Activated CD4-positive, alpha-beta memory T cell treated with anti-CD3 and anti-CD28 coated beads for 36 hours (primary cell): ENCODE measurements around the gene SCPEP1. TPM values are rescaled to one million over a fixed set of nuclear protein-coding genes. Genes with fewer than 3 reads are reported as not detected.

Experiments used
- CTCF ChIA-PET: fragments of 350-600 bp; sonication (Branson Sonifier 250); formaldehyde crosslinking; loops from one replicate; lab custom pipeline; 2021; ENCODE audit warnings: antibody characterized with exemption, inconsistent platforms; lab: Charles Lee
- POLR2A ChIA-PET: fragments of 350-600 bp; sonication (Branson Sonifier 250); formaldehyde crosslinking; loops from one replicate; lab custom pipeline; 2021; ENCODE audit warnings: antibody characterized with exemption; lab: Charles Lee
- DNase-seq: peaks from one replicate; pipeline ENCODE4 v3.0.0-alpha.2; 2020
- H3K27ac Mint-ChIP-seq: one replicate; pipeline ENCODE4 v1.8.0; 2021; ENCODE audit warnings: mixed read lengths
- H3K27me3 Mint-ChIP-seq: one replicate; pipeline ENCODE4 v1.8.0; 2021; ENCODE audit warnings: mixed read lengths
- H3K36me3 Mint-ChIP-seq: one replicate; pipeline ENCODE4 v1.8.0; 2021; ENCODE audit warnings: mixed read lengths
- H3K4me1 Mint-ChIP-seq: one replicate; pipeline ENCODE4 v1.8.0; 2021; ENCODE audit warnings: low read depth, mixed read lengths
- H3K4me3 Mint-ChIP-seq: one replicate; pipeline ENCODE4 v1.8.0; 2021; ENCODE audit warnings: mild to moderate bottlenecking, mixed read lengths
- H3K9me3 Mint-ChIP-seq: one replicate; pipeline ENCODE4 v1.8.0; 2021; ENCODE audit warnings: mixed read lengths
- intact Hi-C: fragments of 100-400 bp; cut with micrococcal nuclease; formaldehyde crosslinking; loops from one replicate; pipeline ENCODE4 v1.15.1; 2023
- total RNA-seq, 2 experiments: library from RNA; stranded (reverse); gene quantifications; one replicate each; pipeline ENCODE4 v1.2.3, GENCODE V29; 2021

The SCPEP1 gene
- total RNA-seq, 2 experiments from 2014 or later: 17.9 to 24.9 TPM

- intact Hi-C loops: no loop called here
- CTCF ChIA-PET: no interaction called here
Observed at GRCh38 chr17:57006040-57006439, 28.1 kb downstream of the SCPEP1 start.

GRCh38 chr17:57008958-57009357, 31.0 kb downstream of the SCPEP1 start:
- Mint-ChIP-seq H3K36me3 (no peaks in the 10 kb centered on the region), H3K9me3 (no peaks in the 10 kb centered on the region), H3K27me3 (peaks cover 4% of the 10 kb centered on the region), H3K4me1 (peaks cover 7% of the 10 kb centered on the region), H3K4me3 (no peak overlapping the region), H3K27ac (no peak overlapping the region)
- POLR2A ChIA-PET: no interaction called here
- CTCF ChIA-PET: interaction anchor here (0.6 kb wide), 1 partner anchor 50 kb away, joined by 4 read pairs; no protein-coding TSS in a partner anchor
- intact Hi-C loops: no loop called here
- no peak for DNase-seq

More at GRCh38 chr17:57006040-57006439, 28.1 kb downstream of the SCPEP1 start:
- Mint-ChIP-seq H3K36me3 (peaks cover 8% of the 10 kb centered on the region), H3K4me1 (peaks cover 7% of the 10 kb centered on the region), H3K27ac (no peak overlapping the region), H3K9me3 (no peaks in the 10 kb centered on the region), H3K27me3 (no peaks in the 10 kb centered on the region), H3K4me3 (no peak overlapping the region)
- no peak for DNase-seq
- POLR2A ChIA-PET: no interaction called here

GRCh38 chr17:57009737-57010445, 32.0 kb downstream of the SCPEP1 start:
- CTCF ChIA-PET: interaction anchor here (0.6 to 2.6 kb wide), 9 partner anchors 11 to 229 kb away, joined by 3 to 11 read pairs (median 3); no protein-coding TSS in a partner anchor
- peak; percentile 72 for DNase-seq
- H3K4me1 Mint-ChIP-seq: peaks cover 7% of the 10 kb centered on the region
- H3K36me3 Mint-ChIP-seq: no peaks in the 10 kb centered on the region
- no peak overlapping the region for H3K4me3 Mint-ChIP-seq
- POLR2A ChIA-PET: interaction anchor here (0.9 kb wide), 1 partner anchor 25 kb away, joined by 3 read pairs; no protein-coding TSS in a partner anchor
- no peaks in the 10 kb centered on the region for H3K9me3 Mint-ChIP-seq
- H3K27me3 Mint-ChIP-seq: peaks cover 4% of the 10 kb centered on the region
- intact Hi-C loops: loop anchor here (5.0 kb wide), 1 partner anchor 33 kb away; the partner anchor contains the start of gene SCPEP1
- H3K27ac Mint-ChIP-seq: no peak overlapping the region

- Mint-ChIP-seq H3K4me1 (peaks cover 7% of the 10 kb centered on the region), H3K4me3 (no peak overlapping the region), H3K36me3 (no peaks in the 10 kb centered on the region), H3K9me3 (no peaks in the 10 kb centered on the region), H3K27me3 (peaks cover 4% of the 10 kb centered on the region), H3K27ac (no peak overlapping the region)
- DNase-seq: no peak
- CTCF ChIA-PET: interaction anchor here (0.6 to 2.6 kb wide), 8 partner anchors 12 to 230 kb away, joined by 3 to 11 read pairs (median 4); no protein-coding TSS in a partner anchor
- intact Hi-C loops: loop anchor here (5.0 kb wide), 1 partner anchor 33 kb away; the partner anchor contains the start of gene SCPEP1
- POLR2A ChIA-PET: interaction anchor here (0.9 kb wide), 1 partner anchor 26 kb away, joined by 3 read pairs; no protein-coding TSS in a partner anchor
Observed at GRCh38 chr17:57010487-57010886, 32.6 kb downstream of the SCPEP1 start.

GRCh38 chr17:57011491-57012015, 33.6 kb downstream of the SCPEP1 start:
- Mint-ChIP-seq H3K36me3 (no peaks in the 10 kb centered on the region), H3K4me3 (no peak overlapping the region), H3K9me3 (no peaks in the 10 kb centered on the region), H3K27ac (no peak overlapping the region), H3K27me3 (peaks cover 4% of the 10 kb centered on the region), H3K4me1 (peaks cover 7% of the 10 kb centered on the region)
- POLR2A ChIA-PET: interaction anchor here (0.6 kb wide), 1 partner anchor 76 kb away, joined by 3 read pairs; no protein-coding TSS in a partner anchor
- CTCF ChIA-PET: interaction anchor here (1.8 to 2.6 kb wide), 2 partner anchors 13 to 33 kb away, joined by 5 to 11 read pairs; no protein-coding TSS in a partner anchor
- DNase-seq: no peak
- intact Hi-C loops: loop anchor here (5.0 kb wide), 1 partner anchor 34 kb away; the partner anchor contains the start of gene SCPEP1

- no peaks in the 10 kb centered on the region for H3K9me3 Mint-ChIP-seq
- no peak for DNase-seq
- no peaks in the 10 kb centered on the region for H3K4me1 Mint-ChIP-seq
- H3K27me3 Mint-ChIP-seq: peaks cover 6% of the 10 kb centered on the region
- ChIA-PET CTCF (no interaction called here), POLR2A (no interaction called here)
- intact Hi-C loops: no loop called here
- H3K27ac Mint-ChIP-seq: no peak overlapping the region
- H3K4me3 Mint-ChIP-seq: no peak overlapping the region
- H3K36me3 Mint-ChIP-seq: no peaks in the 10 kb centered on the region
Observed at GRCh38 chr17:57016071-57016763, 38.3 kb downstream of the SCPEP1 start.

- peaks cover 5% of the 10 kb centered on the region for H3K27me3 Mint-ChIP-seq
- POLR2A ChIA-PET: no interaction called here
- H3K27ac Mint-ChIP-seq: no peak overlapping the region
- no peak overlapping the region for H3K4me3 Mint-ChIP-seq
- intact Hi-C loops: no loop called here
- CTCF ChIA-PET: no interaction called here
- no peaks in the 10 kb centered on the region for H3K36me3 Mint-ChIP-seq
- no peak for DNase-seq
- H3K9me3 Mint-ChIP-seq: no peaks in the 10 kb centered on the region
- no peaks in the 10 kb centered on the region for H3K4me1 Mint-ChIP-seq
Observed at GRCh38 chr17:57016764-57017116, 38.8 kb downstream of the SCPEP1 start.

GRCh38 chr17:57017625-57018024, 39.7 kb downstream of the SCPEP1 start:
- intact Hi-C loops: no loop called here
- DNase-seq: no peak
- Mint-ChIP-seq H3K27me3 (peaks cover 4% of the 10 kb centered on the region), H3K27ac (no peak overlapping the region), H3K4me1 (no peaks in the 10 kb centered on the region), H3K36me3 (no peaks in the 10 kb centered on the region), H3K9me3 (no peaks in the 10 kb centered on the region), H3K4me3 (no peak overlapping the region)
- ChIA-PET POLR2A (no interaction called here), CTCF (no interaction called here)

GRCh38 chr17:57020208-57020607, 42.3 kb downstream of the SCPEP1 start:
- Mint-ChIP-seq H3K9me3 (peaks cover 2% of the 10 kb centered on the region), H3K36me3 (no peaks in the 10 kb centered on the region), H3K4me3 (no peak overlapping the region), H3K4me1 (no peaks in the 10 kb centered on the region), H3K27me3 (peaks cover 7% of the 10 kb centered on the region), H3K27ac (no peak overlapping the region)
- no peak for DNase-seq
- POLR2A ChIA-PET: no interaction called here
- intact Hi-C loops: no loop called here
- CTCF ChIA-PET: interaction anchor here (1.3 kb wide), 1 partner anchor 13 kb away, joined by 3 read pairs; no protein-coding TSS in a partner anchor

GRCh38 chr17:57021226-57021940, 43.5 kb downstream of the SCPEP1 start:
- peaks cover 10% of the 10 kb centered on the region for H3K9me3 Mint-ChIP-seq
- peaks cover 7% of the 10 kb centered on the region for H3K27me3 Mint-ChIP-seq
- DNase-seq: no peak
- ChIA-PET CTCF (interaction anchor here (1.0 kb wide), 1 partner anchor 12 kb away, joined by 3 read pairs; no protein-coding TSS in a partner anchor), POLR2A (no interaction called here)
- no peak overlapping the region for H3K4me3 Mint-ChIP-seq
- H3K27ac Mint-ChIP-seq: no peak overlapping the region
- intact Hi-C loops: no loop called here
- H3K4me1 Mint-ChIP-seq: no peaks in the 10 kb centered on the region
- H3K36me3 Mint-ChIP-seq: no peaks in the 10 kb centered on the region

- CTCF ChIA-PET: no interaction called here
- no peaks in the 10 kb centered on the region for H3K4me1 Mint-ChIP-seq
- H3K27ac Mint-ChIP-seq: no peak overlapping the region
- H3K27me3 Mint-ChIP-seq: peaks cover 17% of the 10 kb centered on the region
- H3K36me3 Mint-ChIP-seq: peaks cover 3% of the 10 kb centered on the region
- POLR2A ChIA-PET: no interaction called here
- H3K4me3 Mint-ChIP-seq: no peak overlapping the region
- DNase-seq: no peak
- intact Hi-C loops: no loop called here
- H3K9me3 Mint-ChIP-seq: peaks cover 29% of the 10 kb centered on the region
Observed at GRCh38 chr17:57025876-57026275, 47.9 kb downstream of the SCPEP1 start.
